GM19452 (cell line): ENCODE results near the gene TEP1.
"Not testable (repeated sequence)": the region's sequence is repeated elsewhere in the genome, so short reads cannot be mapped to it uniquely, and the experiment has no call there.

Experiments used
- ATAC-seq: cut with Tn5 transposase; IDR thresholded peaks from one replicate; pipeline ENCODE4 v1.9.1; 2021; ENCODE audit not compliant: unreplicated experiment

TEP1 gene

GRCh38 chr14:20345366-20345765, 67.9 kb downstream of the TEP1 start:
- no peak for ATAC-seq

- no peak for ATAC-seq
These were observed 69.5 kb downstream of the TEP1 start for GRCh38 chr14:20343862-20344220.

GRCh38 chr14:20343092-20343861, 70.0 kb downstream of the TEP1 start, which contains the start of gene PARP2:
TSS of gene PARP2 (plus strand) at chr14:20343635. CDS start at chr14:20343642, 7 bp downstream.
- ATAC-seq, result peak; percentile 90

- no peak for ATAC-seq
These were observed 71.7 kb downstream of the TEP1 start for GRCh38 chr14:20341646-20342045.

- not testable (repeated sequence) for ATAC-seq
These were observed 72.3 kb downstream of the TEP1 start for GRCh38 chr14:20341032-20341431.

- no peak for ATAC-seq
These were observed 79.3 kb downstream of the TEP1 start for GRCh38 chr14:20334017-20334416.

GRCh38 chr14:20333494-20333841, 79.8 kb downstream of the TEP1 start:
- no peak for ATAC-seq

- peak; percentile 96 for ATAC-seq
These were observed 80.4 kb downstream of the TEP1 start, which contains the start of gene CCNB1IP1 for GRCh38 chr14:20332788-20333493. TSS of gene CCNB1IP1 (minus strand) at chr14:20333279. CDS start at chr14:20316523, 16,756 bp downstream.

GRCh38 chr14:20332431-20332787, 80.9 kb downstream of the TEP1 start:
- ATAC-seq, result no peak

- no peak for ATAC-seq
These were observed 82.2 kb downstream of the TEP1 start for GRCh38 chr14:20331053-20331613.

GRCh38 chr14:20329355-20329754, 83.9 kb downstream of the TEP1 start:
- no peak for ATAC-seq

GRCh38 chr14:20328705-20329104, 84.6 kb downstream of the TEP1 start:
- ATAC-seq, result no peak

- no peak for ATAC-seq
These were observed 86.1 kb downstream of the TEP1 start for GRCh38 chr14:20327005-20327869.

- ATAC-seq, result no peak
These were observed 95.6 kb downstream of the TEP1 start for GRCh38 chr14:20317720-20318119.
